ENCODE data around the gene GUCD1.

DNA sequence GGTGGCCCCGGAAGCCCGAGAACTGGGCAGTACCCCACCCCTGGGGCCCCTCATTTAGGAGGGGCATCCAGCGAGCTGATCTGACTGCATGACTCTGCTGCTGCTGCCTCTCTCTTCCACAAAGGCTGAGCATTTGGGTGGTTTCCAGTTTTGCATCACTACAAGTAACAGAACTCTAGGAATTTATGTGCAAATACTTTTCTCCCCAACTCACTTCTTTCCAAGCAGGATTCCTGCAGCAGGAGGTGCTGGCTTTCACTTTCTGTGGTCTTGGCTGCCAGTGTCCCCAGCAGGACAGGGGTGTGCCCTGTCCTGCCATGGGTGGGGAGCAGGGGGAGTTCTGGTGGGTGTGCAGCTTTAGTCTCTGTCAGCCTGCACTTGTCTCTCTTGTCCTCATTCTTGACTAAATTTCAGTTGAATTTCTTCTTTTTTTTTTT, 38.6 kb downstream of the GUCD1 start:
- no peak for TF ChIP-seq CTCF (IDR thresholded peaks at IDR 0.05)
- no peak for TF ChIP-seq POLR2AphosphoS5 (IDR thresholded peaks at IDR 0.05)
- no peak for TF ChIP-seq POLR2A (IDR thresholded peaks at IDR 0.05)
